Peyer's patch (tissue), 4 donors: ENCODE measurements around the gene PEX19. TPM values are rescaled to one million over a fixed set of nuclear protein-coding genes. Genes with fewer than 3 reads are reported as not detected.

Source experiments
- DNase-seq, 3 donors: peaks; one replicate each; pipeline ENCODE4 v3.0.0-alpha.2; 2017 to 2019
- H3K27ac ChIP-seq, 4 donors: fragments of 200-600 bp; sonication (generic); one replicate each; pipeline ENCODE4 v1.5.1; 2016 to 2019
- H3K27me3 ChIP-seq, 2 donors: fragments of 200-600 bp; sonication (generic); one replicate each; pipeline ENCODE4 v1.5.1; 2019
- H3K36me3 ChIP-seq, 3 donors: fragments of 200-600 bp; sonication (generic); one replicate each; pipeline ENCODE4 v1.5.1; 2016 to 2019
- H3K4me1 ChIP-seq, 4 donors: fragments of 200-600 bp; sonication (generic); one replicate each; pipeline ENCODE4 v1.5.1; 2016 to 2019
- H3K4me3 ChIP-seq, 4 donors: fragments of 200-600 bp; sonication (generic); 1 replicate in 3 of 4; 2 replicates in 1 of 4; pipeline ENCODE4 v1.5.1; 2016 to 2019; ENCODE audit warnings: mild to moderate bottlenecking in 1 of 4
- H3K9me3 ChIP-seq, 4 donors: fragments of 200-600 bp; sonication (generic); one replicate each; pipeline ENCODE4 v1.5.1; 2016 to 2019; ENCODE audit warnings: mild to moderate bottlenecking in 1 of 4
- POLR2A ChIP-seq, 2 donors: fragments of 450-650 bp; IDR thresholded peaks; one replicate each; pipeline ENCODE4 v1.5.1; 2017; ENCODE audit warnings: antibody characterized with exemption in 2 of 2, mild to moderate bottlenecking in 2 of 2, moderate library complexity in 2 of 2
- total RNA-seq, 4 donors: library from RNA; depleted of rRNA; stranded (reverse); fragments of >200 nt; gene quantifications; one replicate each; pipeline ENCODE4 v1.1.0, GENCODE V29; 2016
- TF ChIP-seq, protein P1 (sequence below), 6 experiments: fragments of 450-650 bp in 4 of 6; fragments of 200-600 bp in 2 of 6; sonication (generic) in 1 of 6; IDR thresholded peaks; one replicate each; pipeline ENCODE4 v1.5.1; 2017 to 2019; ENCODE audit warnings: antibody characterized with exemption in 6 of 6, mild to moderate bottlenecking in 3 of 6, moderate library complexity in 1 of 6

Gene PEX19
- total RNA-seq, 4 donors from 2014 or later: 25.4 to 45.6 (median 40.2) TPM

DNA sequence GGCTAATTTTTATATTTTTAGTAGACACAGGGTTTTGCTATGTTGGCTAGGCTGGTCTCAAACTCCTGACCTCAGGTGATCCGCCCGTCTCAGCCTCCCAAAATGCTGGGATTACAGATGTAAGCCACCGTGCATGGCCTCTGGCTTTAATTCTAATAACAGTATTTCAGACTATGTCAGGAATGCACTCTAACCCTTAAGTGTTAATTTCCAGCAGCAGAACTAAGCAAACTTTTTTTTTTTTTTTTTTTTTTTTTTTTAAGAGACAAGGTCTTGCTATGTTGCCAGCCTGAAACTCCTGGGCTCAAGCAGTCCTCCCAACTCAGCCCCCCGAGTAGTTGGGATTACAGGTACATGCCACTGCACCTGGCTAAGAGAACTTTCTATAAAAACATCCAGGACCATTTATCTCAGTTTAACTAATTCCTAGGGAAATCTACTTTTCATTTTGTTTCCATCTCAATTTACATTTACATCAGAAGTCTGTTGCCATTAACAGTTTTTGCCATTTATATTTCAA, 29.1 kb downstream of the PEX19 start:
- H3K27me3 ChIP-seq: no peaks in the 10 kb centered on the region
- DNase-seq: no peak
- H3K4me3 ChIP-seq: no peak overlapping the region
- H3K27ac ChIP-seq: no peak overlapping the region
- peaks cover 0 to 4% (median 0%) of the 10 kb centered on the region in 3 donors for H3K36me3 ChIP-seq
- H3K9me3 ChIP-seq: no peaks in the 10 kb centered on the region
- TF ChIP-seq, protein P1, sequence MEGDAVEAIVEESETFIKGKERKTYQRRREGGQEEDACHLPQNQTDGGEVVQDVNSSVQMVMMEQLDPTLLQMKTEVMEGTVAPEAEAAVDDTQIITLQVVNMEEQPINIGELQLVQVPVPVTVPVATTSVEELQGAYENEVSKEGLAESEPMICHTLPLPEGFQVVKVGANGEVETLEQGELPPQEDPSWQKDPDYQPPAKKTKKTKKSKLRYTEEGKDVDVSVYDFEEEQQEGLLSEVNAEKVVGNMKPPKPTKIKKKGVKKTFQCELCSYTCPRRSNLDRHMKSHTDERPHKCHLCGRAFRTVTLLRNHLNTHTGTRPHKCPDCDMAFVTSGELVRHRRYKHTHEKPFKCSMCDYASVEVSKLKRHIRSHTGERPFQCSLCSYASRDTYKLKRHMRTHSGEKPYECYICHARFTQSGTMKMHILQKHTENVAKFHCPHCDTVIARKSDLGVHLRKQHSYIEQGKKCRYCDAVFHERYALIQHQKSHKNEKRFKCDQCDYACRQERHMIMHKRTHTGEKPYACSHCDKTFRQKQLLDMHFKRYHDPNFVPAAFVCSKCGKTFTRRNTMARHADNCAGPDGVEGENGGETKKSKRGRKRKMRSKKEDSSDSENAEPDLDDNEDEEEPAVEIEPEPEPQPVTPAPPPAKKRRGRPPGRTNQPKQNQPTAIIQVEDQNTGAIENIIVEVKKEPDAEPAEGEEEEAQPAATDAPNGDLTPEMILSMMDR (IDR thresholded peaks at IDR 0.05): no peak
- TF ChIP-seq POLR2A (IDR thresholded peaks at IDR 0.05): no peak
- H3K4me1 ChIP-seq: peaks cover 0 to 32% (median 7%) of the 10 kb centered on the region in 4 donors

DNA sequence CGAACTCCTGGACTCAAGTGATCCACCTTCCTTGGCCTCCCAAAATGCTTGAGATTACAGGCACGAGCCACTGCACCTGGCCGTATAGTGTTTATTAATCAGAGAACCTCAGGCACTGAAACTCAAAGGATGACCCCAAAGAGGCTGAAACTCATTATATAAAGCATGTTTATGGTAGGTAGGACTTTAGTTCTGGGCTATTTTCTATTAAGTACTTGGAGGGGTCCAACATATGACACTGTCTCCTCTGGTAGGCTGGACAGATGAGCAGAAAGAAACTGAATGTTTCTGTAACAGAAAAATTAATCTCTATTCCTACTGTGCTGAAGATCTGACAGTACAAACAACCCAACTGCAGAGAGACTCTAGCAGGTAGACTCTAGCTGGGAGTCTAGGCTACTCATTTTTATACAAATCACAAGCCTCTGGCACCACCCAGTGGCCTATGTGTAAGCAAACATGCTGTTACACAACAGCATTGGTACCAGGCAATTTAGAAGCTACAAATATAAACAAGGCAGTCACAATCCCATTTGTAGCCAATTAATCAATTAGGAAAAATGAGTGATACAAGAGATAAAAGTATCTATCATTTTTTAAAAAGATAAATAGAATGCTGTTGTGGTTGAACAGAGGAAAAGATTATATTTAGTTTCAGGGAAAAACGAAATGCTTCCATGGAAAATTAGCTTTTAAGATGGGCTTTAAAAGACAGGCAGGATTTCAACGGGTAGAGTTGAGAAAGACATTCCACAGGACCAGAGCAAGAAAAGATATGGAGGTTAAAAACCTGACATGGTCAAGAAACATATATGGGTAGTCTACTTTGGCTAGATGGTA, 33.0 kb downstream of the PEX19 start:
- no peak overlapping the region for H3K4me3 ChIP-seq
- no peaks in the 10 kb centered on the region for H3K9me3 ChIP-seq
- peak in 2 of 3 donors; percentile 41 to 80 for DNase-seq
- H3K27ac ChIP-seq: no peak overlapping the region
- TF ChIP-seq, protein P1 (IDR thresholded peaks at IDR 0.05): peak in 5 of 6 experiments; percentile 47 to 90 (median 83)
- TF ChIP-seq POLR2A (IDR thresholded peaks at IDR 0.05): no peak
- peaks cover 0 to 4% (median 0%) of the 10 kb centered on the region in 3 donors for H3K36me3 ChIP-seq
- no peaks in the 10 kb centered on the region for H3K27me3 ChIP-seq
- peaks cover 0 to 14% (median 0%) of the 10 kb centered on the region in 4 donors for H3K4me1 ChIP-seq

DNA sequence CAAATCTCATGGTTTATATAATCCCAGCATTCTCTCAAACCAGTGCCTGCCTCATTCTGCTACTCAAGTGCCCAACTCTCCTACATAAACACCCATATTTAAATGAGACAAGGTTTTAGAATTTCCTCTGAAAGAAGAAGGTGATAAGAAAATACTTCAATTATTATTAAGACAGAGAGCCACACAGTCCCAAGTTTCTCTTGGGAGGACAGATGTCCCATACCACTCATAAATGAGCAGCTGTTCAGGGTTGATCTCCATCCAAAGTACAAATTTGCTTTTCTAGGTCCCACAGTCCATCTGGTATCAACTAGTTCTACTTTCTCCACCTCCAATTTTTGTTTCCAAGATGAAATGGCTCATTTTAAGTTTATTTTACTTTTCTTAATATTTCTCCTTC, 33.9 kb downstream of the PEX19 start:
- H3K27me3 ChIP-seq: no peaks in the 10 kb centered on the region
- no peak for DNase-seq
- peaks cover 0 to 5% (median 0%) of the 10 kb centered on the region in 4 donors for H3K4me1 ChIP-seq
- H3K4me3 ChIP-seq: no peak overlapping the region
- no peaks in the 10 kb centered on the region for H3K9me3 ChIP-seq
- H3K27ac ChIP-seq: no peak overlapping the region
- H3K36me3 ChIP-seq: peaks cover 0 to 4% (median 0%) of the 10 kb centered on the region in 3 donors
- TF ChIP-seq, protein P1 (IDR thresholded peaks at IDR 0.05): no peak

- Histone ChIP-seq H3K27ac (no peak overlapping the region), H3K4me3 (no peak overlapping the region), H3K27me3 (no peaks in the 10 kb centered on the region), H3K9me3 (no peaks in the 10 kb centered on the region), H3K36me3 (peaks cover 0 to 17% (median 0%) of the 10 kb centered on the region in 3 donors), H3K4me1 (peaks cover 0 to 5% (median 0%) of the 10 kb centered on the region in 4 donors)
- TF ChIP-seq, protein P1 (IDR thresholded peaks at IDR 0.05): no peak
- no peak for DNase-seq
These were observed 37.9 kb downstream of the PEX19 start for GRCh38 chr1:160247053-160247452.

DNA sequence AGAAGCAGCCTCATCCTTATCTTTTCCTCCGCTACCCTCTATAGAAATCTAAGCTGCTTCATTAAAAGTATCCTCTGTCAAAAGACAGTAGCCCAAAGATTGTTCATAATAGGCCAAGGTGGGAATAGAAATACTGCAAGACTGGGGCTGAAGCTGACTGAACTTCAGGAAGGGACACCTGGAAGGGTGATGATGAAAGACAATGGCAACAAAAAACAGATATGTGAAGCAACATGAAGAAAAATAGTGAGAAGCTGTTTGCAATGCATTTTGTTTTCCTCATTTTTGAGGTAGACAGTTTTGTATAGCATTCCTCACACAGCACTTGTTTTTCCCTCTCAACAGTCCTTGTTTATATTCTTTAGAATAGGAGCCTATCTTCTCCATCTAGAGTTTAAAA, 39.5 kb downstream of the PEX19 start:
- peaks cover 0 to 27% (median 0%) of the 10 kb centered on the region in 3 donors for H3K36me3 ChIP-seq
- no peak overlapping the region for H3K4me3 ChIP-seq
- TF ChIP-seq POLR2A (IDR thresholded peaks at IDR 0.05): no peak
- TF ChIP-seq, protein P1 (IDR thresholded peaks at IDR 0.05): no peak
- H3K4me1 ChIP-seq: no peaks in the 10 kb centered on the region
- no peaks in the 10 kb centered on the region for H3K9me3 ChIP-seq
- no peaks in the 10 kb centered on the region for H3K27me3 ChIP-seq
- no peak for DNase-seq
- no peak overlapping the region for H3K27ac ChIP-seq
